NB4 (cell line): ENCODE measurements around the gene IFI27L2.

Experiments used
- CTCF ChIP-seq: IDR thresholded peaks from one replicate; pipeline ENCODE4 v1.5.1; 2012; ENCODE audit warnings: low read depth, low read length
- MAX ChIP-seq: IDR thresholded peaks from 2 replicates; pipeline ENCODE4 v1.6.1; 2011; ENCODE audit warnings: low read depth, low read length
- MYC ChIP-seq: IDR thresholded peaks from 2 replicates; pipeline ENCODE4 v1.6.1; 2011; ENCODE audit warnings: low read depth, low read length
- POLR2A ChIP-seq: IDR thresholded peaks from 2 replicates; pipeline ENCODE4 v1.6.1; 2011; ENCODE audit warnings: mild to moderate bottlenecking; ENCODE audit not compliant: insufficient read length; ENCODE audit errors: extremely low read depth

GRCh38 chr14:94175011-94175745 is 45.8 kb upstream of the IFI27L2 start:
- TF ChIP-seq CTCF (no peak), POLR2A (no peak), MYC (no peak), MAX (no peak)
